Vagina (tissue), 2 donors: ENCODE results near the gene PLD5.
"Not testable (repeated sequence)": the region's sequence is repeated elsewhere in the genome, so short reads cannot be mapped to it uniquely, and the experiment has no call there.

ENCODE experiments used
- POLR2A ChIP-seq, 2 donors: fragments of 450-650 bp; IDR thresholded peaks; one replicate each; pipeline ENCODE4 v1.6.1; 2017; ENCODE audit warnings: antibody characterized with exemption in 2 of 2, mild to moderate bottlenecking in 2 of 2, moderate library complexity in 2 of 2
- TF ChIP-seq, protein P1 (sequence below), 3 experiments: fragments of 450-650 bp in 2 of 3; fragments of 200-600 bp in 1 of 3; sonication (generic) in 1 of 3; IDR thresholded peaks; one replicate each; pipeline ENCODE4 v1.5.1; 2017 to 2019; ENCODE audit warnings: antibody characterized with exemption in 3 of 3, mild to moderate bottlenecking in 2 of 3, moderate library complexity in 2 of 3

DNA sequence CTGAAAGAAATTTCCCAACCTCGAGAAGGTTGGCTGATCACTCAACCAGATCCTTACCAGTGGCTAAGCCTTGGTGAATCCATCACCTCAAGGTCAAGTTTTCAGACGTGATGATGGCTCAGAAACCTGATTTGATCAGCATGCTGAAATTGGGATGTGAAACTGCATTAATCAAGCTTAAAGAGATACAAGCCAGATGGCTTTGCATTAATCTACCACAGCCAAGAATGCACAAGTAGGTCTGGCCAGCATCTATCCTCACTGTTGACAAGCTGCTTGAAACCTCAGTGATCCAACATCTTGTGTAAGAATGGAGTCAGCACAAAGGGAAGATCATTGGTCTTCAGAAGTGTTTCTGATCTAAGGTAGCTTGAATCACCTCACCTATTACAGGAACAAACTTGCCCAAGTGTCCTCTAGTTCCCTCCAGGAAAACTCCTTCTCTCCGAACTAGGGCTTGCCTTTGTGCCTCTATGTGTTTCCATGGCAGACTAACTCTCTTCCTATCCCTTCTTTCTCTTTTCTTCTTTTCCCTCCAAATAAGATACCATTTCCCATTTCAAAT, 210.3 kb downstream of the PLD5 start:
- TF ChIP-seq, protein P1, sequence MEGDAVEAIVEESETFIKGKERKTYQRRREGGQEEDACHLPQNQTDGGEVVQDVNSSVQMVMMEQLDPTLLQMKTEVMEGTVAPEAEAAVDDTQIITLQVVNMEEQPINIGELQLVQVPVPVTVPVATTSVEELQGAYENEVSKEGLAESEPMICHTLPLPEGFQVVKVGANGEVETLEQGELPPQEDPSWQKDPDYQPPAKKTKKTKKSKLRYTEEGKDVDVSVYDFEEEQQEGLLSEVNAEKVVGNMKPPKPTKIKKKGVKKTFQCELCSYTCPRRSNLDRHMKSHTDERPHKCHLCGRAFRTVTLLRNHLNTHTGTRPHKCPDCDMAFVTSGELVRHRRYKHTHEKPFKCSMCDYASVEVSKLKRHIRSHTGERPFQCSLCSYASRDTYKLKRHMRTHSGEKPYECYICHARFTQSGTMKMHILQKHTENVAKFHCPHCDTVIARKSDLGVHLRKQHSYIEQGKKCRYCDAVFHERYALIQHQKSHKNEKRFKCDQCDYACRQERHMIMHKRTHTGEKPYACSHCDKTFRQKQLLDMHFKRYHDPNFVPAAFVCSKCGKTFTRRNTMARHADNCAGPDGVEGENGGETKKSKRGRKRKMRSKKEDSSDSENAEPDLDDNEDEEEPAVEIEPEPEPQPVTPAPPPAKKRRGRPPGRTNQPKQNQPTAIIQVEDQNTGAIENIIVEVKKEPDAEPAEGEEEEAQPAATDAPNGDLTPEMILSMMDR (IDR thresholded peaks at IDR 0.05), result not testable (repeated sequence)
- not testable (repeated sequence) for TF ChIP-seq POLR2A (IDR thresholded peaks at IDR 0.05)
